ENCODE results near the gene SLC9A9.

SLC9A9 gene

DNA sequence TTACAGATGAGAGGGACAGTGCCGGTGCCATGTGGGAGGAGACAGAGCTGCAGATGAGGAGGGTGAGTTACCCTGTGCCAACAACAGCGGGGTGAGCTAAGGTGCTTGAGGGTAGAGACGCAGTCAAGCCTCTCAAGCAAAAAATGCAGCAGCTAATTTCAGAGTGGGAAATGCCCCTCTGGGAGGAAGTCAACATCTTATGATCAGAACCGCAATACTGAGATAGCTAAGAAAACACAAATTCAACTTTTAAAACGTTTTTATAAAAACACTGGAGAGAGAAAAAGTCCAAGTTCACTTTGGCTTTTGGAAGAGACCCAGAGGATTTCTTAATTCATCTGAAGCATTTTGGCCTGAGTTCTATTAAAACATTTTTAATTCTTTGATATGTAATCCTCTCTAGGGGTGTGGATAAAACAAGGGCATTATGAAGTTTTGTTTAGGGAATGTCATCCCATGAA lies 319.2 kb downstream of the SLC9A9 start:
- Histone ChIP-seq H3K4me2 (ENCODE audit: insufficient read depth, low read length) (peak overlapping the region; percentile 49), H3K27me3 (ENCODE audit: insufficient read depth, low read length, poor library complexity) (no peaks in the 10 kb centered on the region), H2AFZ (ENCODE audit: low read depth, low read length) (peak overlapping the region; percentile 11; the same call in 1 of the 2 replicates), H3K36me3 (ENCODE audit: insufficient read depth, low read length) (no peaks in the 10 kb centered on the region), H3K79me2 (ENCODE audit: insufficient read depth, low read length) (peaks cover 6% of the 10 kb centered on the region; the same call in 1 of the 2 replicates), H3K27ac (ENCODE audit: low read length) (peak overlapping the region; percentile 89), H4K20me1 (ENCODE audit: insufficient read depth, low read length) (no peaks in the 10 kb centered on the region), H3K4me1 (ENCODE audit: insufficient read depth, low read length) (peaks cover 76% of the 10 kb centered on the region), H3K4me3 (ENCODE audit: low read depth in 1 of 2, low read length in 2 of 2) (peak overlapping the region in 1 of 2 experiments; percentile 43; a peak in 1 of 4 replicates), H3K9ac (ENCODE audit: low read depth, low read length) (peak overlapping the region; percentile 50), H3K9me3 (ENCODE audit: insufficient read depth, low read length, severe bottlenecking) (no peaks in the 10 kb centered on the region)
- DNase-seq, result peak; percentile 79
- peak; percentile 93 for ATAC-seq (ENCODE audit: insufficient read depth, low read depth)
- TF ChIP-seq, protein P1, sequence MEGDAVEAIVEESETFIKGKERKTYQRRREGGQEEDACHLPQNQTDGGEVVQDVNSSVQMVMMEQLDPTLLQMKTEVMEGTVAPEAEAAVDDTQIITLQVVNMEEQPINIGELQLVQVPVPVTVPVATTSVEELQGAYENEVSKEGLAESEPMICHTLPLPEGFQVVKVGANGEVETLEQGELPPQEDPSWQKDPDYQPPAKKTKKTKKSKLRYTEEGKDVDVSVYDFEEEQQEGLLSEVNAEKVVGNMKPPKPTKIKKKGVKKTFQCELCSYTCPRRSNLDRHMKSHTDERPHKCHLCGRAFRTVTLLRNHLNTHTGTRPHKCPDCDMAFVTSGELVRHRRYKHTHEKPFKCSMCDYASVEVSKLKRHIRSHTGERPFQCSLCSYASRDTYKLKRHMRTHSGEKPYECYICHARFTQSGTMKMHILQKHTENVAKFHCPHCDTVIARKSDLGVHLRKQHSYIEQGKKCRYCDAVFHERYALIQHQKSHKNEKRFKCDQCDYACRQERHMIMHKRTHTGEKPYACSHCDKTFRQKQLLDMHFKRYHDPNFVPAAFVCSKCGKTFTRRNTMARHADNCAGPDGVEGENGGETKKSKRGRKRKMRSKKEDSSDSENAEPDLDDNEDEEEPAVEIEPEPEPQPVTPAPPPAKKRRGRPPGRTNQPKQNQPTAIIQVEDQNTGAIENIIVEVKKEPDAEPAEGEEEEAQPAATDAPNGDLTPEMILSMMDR (IDR thresholded peaks at IDR 0.05; ENCODE audit: borderline replicate concordance, extremely low read depth, low read length, poor library complexity, severe bottlenecking), result peak; percentile 31
- no peak for TF ChIP-seq EZH2 (IDR thresholded peaks at IDR 0.05; ENCODE audit: borderline replicate concordance, low read depth, low read length, severe bottlenecking)

DNA sequence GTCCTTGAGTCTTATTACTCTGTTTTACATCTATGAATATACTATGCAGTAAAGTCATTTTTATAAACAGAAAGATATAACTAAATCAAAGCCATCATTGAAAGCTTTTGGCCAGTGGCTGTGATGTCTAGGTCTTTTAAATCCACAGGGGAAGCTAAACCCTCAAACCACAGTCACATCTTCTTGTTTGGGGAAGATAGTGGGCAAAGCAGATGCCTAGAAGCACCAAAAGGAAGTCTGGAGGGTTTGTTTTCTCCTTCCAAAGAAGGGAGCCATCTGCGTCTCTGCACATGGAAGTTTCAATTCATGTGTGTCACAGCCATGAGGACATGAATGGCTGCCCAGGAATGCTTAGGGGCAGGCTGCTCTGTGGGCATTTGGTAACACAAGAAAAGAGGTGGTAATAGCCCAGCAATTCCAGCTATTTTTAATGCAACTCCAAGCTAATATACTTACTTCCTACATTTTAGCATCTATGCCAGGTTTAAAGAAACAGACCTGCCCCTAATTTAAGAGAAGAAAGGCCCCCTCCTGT lies 322.2 kb downstream of the SLC9A9 start:
- no peaks in the 10 kb centered on the region for H4K20me1 ChIP-seq (ENCODE audit: insufficient read depth, low read length)
- no peaks in the 10 kb centered on the region for H3K36me3 ChIP-seq (ENCODE audit: insufficient read depth, low read length)
- no peaks in the 10 kb centered on the region for H3K9me3 ChIP-seq (ENCODE audit: insufficient read depth, low read length, severe bottlenecking)
- H3K9ac ChIP-seq (ENCODE audit: low read depth, low read length), result peak overlapping the region; percentile 45
- peak; percentile 47 for ATAC-seq (ENCODE audit: insufficient read depth, low read depth)
- H3K4me2 ChIP-seq (ENCODE audit: insufficient read depth, low read length), result peak overlapping the region; percentile 43
- H3K4me3 ChIP-seq (ENCODE audit: low read depth in 1 of 2, low read length in 2 of 2), result peak overlapping the region in 1 of 2 experiments; percentile 23; a peak in 1 of 4 replicates
- peaks cover 99% of the 10 kb centered on the region for H3K4me1 ChIP-seq (ENCODE audit: insufficient read depth, low read length)
- H3K79me2 ChIP-seq (ENCODE audit: insufficient read depth, low read length), result peaks cover 6% of the 10 kb centered on the region; the same call in 1 of the 2 replicates
- no peaks in the 10 kb centered on the region for H3K27me3 ChIP-seq (ENCODE audit: insufficient read depth, low read length, poor library complexity)
- no peak for TF ChIP-seq EZH2 (IDR thresholded peaks at IDR 0.05; ENCODE audit: borderline replicate concordance, low read depth, low read length, severe bottlenecking)
- TF ChIP-seq, protein P1 (IDR thresholded peaks at IDR 0.05; ENCODE audit: borderline replicate concordance, extremely low read depth, low read length, poor library complexity, severe bottlenecking), result no peak
- peak overlapping the region; percentile 41 for H2AFZ ChIP-seq (ENCODE audit: low read depth, low read length)
- peak overlapping the region; percentile 89 for H3K27ac ChIP-seq (ENCODE audit: low read length)
- DNase-seq, result peak; percentile 48

DNA sequence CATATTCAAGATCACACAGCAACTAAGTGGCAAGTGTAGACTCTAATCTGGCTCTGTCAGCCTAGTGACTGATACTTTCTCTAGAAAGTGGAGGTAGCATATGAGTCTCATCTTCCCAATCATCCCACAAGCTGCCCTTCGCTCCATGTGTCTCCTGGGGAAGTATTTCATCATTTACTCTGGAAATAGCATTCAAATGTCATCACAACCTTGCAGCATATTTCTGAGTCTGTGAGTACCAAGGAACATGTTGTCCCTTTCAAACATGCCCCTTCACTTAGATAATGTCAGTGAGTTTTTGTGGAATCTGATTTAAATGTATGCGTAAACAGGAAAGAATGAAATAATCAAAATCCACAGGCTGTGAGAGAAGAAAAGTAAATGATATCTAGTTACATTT lies 322.9 kb downstream of the SLC9A9 start:
- ATAC-seq (ENCODE audit: insufficient read depth, low read depth) (no peak), DNase-seq (no peak)
- Histone ChIP-seq H3K4me1 (ENCODE audit: insufficient read depth, low read length) (peaks cover 99% of the 10 kb centered on the region), H3K27me3 (ENCODE audit: insufficient read depth, low read length, poor library complexity) (no peaks in the 10 kb centered on the region), H3K9me3 (ENCODE audit: insufficient read depth, low read length, severe bottlenecking) (no peaks in the 10 kb centered on the region), H3K4me3 (ENCODE audit: low read depth in 1 of 2, low read length in 2 of 2) (no peak overlapping the region), H3K79me2 (ENCODE audit: insufficient read depth, low read length) (peaks cover 6% of the 10 kb centered on the region; the same call in 1 of the 2 replicates), H3K36me3 (ENCODE audit: insufficient read depth, low read length) (no peaks in the 10 kb centered on the region), H3K27ac (ENCODE audit: low read length) (peak overlapping the region; percentile 89), H3K4me2 (ENCODE audit: insufficient read depth, low read length) (no peak overlapping the region; the same call in 1 of the 2 replicates), H2AFZ (ENCODE audit: low read depth, low read length) (no peak overlapping the region), H4K20me1 (ENCODE audit: insufficient read depth, low read length) (no peaks in the 10 kb centered on the region), H3K9ac (ENCODE audit: low read depth, low read length) (peak overlapping the region; percentile 45; the same call in 1 of the 2 replicates)
- TF ChIP-seq EZH2 (IDR thresholded peaks at IDR 0.05; ENCODE audit: borderline replicate concordance, low read depth, low read length, severe bottlenecking), result no peak
- TF ChIP-seq, protein P1 (IDR thresholded peaks at IDR 0.05; ENCODE audit: borderline replicate concordance, extremely low read depth, low read length, poor library complexity, severe bottlenecking), result no peak

Measured in DND-41 (cell line).